Measurements from ENCODE around the gene NCAPG.

NCAPG gene

GRCh38 chr4:17869327-17869726, 58.5 kb downstream of the NCAPG start:
- DNase-seq (ENCODE audit: low read depth in 2 of 2), result no peak

GRCh38 chr4:17875402-17876070, 64.8 kb downstream of the NCAPG start:
- DNase-seq (ENCODE audit: low read depth in 2 of 2), result no peak

DNA sequence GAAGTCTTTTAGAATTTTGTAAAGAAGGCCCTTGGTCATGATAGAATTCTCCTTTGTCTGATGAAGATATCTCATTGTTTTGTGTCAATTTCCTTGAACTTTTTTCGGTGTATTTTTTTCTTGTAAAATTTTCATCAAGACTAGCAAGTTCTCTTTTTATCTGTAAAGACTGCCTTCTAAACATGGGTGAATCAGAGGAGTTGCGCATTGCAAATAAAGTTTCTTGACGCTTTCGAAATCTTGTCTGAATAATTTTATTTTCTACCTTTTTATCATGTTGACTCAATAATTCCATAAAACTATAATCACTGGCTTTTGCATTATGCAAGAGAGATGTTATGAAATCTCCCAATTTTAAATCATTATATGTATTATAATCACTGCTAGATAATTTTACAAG, 66.2 kb downstream of the NCAPG start:
- DNase-seq (ENCODE audit: low read depth in 2 of 2), result no peak

DNA sequence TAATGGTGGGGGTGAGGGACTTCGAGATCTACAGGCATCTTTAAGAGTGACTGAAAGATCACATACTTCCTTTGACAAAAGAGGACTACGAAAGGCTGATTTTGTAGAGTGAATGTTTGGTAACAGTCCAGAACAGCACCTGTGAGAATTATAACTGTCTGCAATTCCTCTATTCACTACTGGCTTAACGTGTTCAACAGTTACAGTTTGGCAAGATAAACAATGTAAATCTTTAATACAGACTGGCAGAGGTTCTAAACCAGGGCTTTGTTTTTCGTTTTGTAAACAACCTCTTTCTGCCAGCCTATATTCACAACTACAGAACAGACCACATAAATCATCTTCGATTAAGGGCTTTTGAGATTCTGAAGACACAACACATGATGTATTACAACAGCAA, 66.9 kb downstream of the NCAPG start:
- no peak for DNase-seq (ENCODE audit: low read depth in 2 of 2)

GRCh38 chr4:17884063-17884462, 73.3 kb downstream of the NCAPG start:
- DNase-seq (ENCODE audit: low read depth in 2 of 2), result no peak

GRCh38 chr4:17884511-17884910, 73.7 kb downstream of the NCAPG start:
- no peak for DNase-seq (ENCODE audit: low read depth in 2 of 2)

- no peak for DNase-seq (ENCODE audit: low read depth in 2 of 2)
Measured at GRCh38 chr4:17889692-17890091, 78.9 kb downstream of the NCAPG start.

DNA sequence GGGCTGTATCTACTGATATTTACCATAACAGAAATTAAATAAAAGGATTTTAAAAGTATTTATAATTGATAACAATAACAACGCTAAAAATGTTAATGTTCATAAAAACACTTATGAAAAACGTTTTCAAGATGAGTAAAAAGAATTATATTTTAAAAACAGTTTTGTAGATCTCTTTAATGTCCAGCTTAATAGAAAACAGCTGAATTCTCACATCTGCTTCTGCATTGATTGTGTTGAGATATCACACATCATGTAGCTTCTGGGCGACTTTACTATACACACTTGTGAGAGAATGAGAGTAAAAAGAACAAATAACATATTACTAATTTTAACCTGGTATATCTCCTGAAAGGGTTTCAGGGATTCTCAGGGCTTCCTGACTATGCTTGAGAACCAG, 83.6 kb downstream of the NCAPG start:
- no peak for DNase-seq (ENCODE audit: low read depth in 2 of 2)
